ENCODE data around the gene MAP4K5.
A peak's percentile ranks its signal among the peaks of the same experiment; 100 is the strongest.

MAP4K5 gene

DNA sequence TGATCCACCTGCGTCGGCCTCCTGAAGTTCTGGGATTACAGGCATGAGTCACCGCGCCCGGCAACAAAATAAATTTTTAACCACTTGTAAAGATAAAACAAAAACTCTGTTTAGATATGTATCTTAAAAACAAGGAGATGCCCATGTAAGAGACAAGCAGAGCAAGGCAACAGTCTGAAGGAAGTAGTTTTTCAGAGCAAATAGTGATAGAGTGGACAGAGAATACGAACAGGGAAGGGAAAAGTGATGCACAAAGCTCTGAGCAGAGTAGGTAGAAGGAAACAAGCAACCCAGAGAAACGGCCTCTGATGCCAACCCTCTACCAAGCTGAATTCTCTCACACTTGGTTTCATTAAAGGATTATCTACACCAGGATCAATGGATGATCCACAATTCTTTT lies 110.9 kb downstream of the MAP4K5 start:
- Mint-ChIP-seq H3K9me3 (peaks cover 3% of the 10 kb centered on the region), H3K27ac (peak overlapping the region; percentile 50), H3K4me3 (no peak overlapping the region), H3K27me3 (ENCODE audit: low read depth, poor library complexity) (peaks cover 6% of the 10 kb centered on the region), H3K4me1 (peaks cover 8% of the 10 kb centered on the region), H3K36me3 (ENCODE audit: low read depth) (peaks cover 70% of the 10 kb centered on the region)
- DNase-seq = no peak
- TF ChIP-seq, protein P1, sequence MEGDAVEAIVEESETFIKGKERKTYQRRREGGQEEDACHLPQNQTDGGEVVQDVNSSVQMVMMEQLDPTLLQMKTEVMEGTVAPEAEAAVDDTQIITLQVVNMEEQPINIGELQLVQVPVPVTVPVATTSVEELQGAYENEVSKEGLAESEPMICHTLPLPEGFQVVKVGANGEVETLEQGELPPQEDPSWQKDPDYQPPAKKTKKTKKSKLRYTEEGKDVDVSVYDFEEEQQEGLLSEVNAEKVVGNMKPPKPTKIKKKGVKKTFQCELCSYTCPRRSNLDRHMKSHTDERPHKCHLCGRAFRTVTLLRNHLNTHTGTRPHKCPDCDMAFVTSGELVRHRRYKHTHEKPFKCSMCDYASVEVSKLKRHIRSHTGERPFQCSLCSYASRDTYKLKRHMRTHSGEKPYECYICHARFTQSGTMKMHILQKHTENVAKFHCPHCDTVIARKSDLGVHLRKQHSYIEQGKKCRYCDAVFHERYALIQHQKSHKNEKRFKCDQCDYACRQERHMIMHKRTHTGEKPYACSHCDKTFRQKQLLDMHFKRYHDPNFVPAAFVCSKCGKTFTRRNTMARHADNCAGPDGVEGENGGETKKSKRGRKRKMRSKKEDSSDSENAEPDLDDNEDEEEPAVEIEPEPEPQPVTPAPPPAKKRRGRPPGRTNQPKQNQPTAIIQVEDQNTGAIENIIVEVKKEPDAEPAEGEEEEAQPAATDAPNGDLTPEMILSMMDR (IDR thresholded peaks at IDR 0.05) = no peak

DNA sequence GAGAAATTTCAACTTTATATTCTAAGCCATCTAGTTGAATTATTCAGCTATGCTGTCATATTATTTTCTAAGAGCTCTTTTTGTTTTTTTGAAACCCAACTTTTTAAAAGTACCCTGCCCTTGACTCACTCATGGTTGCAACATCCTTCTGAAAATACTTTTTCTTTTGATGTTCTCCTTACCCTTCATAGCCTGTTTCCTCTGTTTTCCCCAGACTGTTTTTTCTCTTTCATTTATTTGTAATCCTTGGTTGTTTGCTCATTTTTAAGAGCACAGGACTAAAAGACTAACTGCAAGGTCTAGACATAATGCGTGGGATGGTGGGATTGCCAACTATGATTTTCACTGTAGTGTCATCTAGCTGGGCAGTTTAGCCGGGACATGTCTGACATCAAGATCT lies 114.5 kb downstream of the MAP4K5 start:
- TF ChIP-seq, protein P1 (IDR thresholded peaks at IDR 0.05) = no peak
- peaks cover 13% of the 10 kb centered on the region for H3K27me3 Mint-ChIP-seq (ENCODE audit: low read depth, poor library complexity)
- no peak overlapping the region for H3K4me3 Mint-ChIP-seq
- H3K27ac Mint-ChIP-seq = no peak overlapping the region
- H3K36me3 Mint-ChIP-seq (ENCODE audit: low read depth) = peaks cover 95% of the 10 kb centered on the region
- peaks cover 29% of the 10 kb centered on the region for H3K9me3 Mint-ChIP-seq
- DNase-seq = no peak
- no peaks in the 10 kb centered on the region for H3K4me1 Mint-ChIP-seq

DNA sequence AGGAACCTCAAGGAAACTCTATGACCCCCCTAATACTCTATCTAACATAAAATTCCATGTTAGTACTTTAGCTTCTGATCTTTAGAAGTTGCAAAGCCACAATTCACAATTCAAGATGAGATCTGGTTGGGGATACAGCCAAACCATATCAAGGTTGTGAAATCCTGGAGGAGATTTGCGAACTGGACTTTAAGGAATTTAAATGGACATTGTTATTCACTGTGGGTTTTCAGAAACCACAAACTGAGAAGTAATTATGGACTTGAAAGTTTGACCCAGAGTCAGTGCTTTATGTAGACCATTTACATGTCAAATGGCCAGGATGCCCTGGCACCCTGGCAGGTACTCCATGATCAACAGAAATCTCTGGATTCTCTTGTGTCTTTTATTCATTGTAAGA lies 121.4 kb downstream of the MAP4K5 start:
- no peak for DNase-seq
- H3K4me1 Mint-ChIP-seq = no peaks in the 10 kb centered on the region
- TF ChIP-seq, protein P1 (IDR thresholded peaks at IDR 0.05) = no peak
- peaks cover 11% of the 10 kb centered on the region for H3K27me3 Mint-ChIP-seq (ENCODE audit: low read depth, poor library complexity)
- peaks cover 70% of the 10 kb centered on the region for H3K9me3 Mint-ChIP-seq
- no peak overlapping the region for H3K4me3 Mint-ChIP-seq
- H3K27ac Mint-ChIP-seq = no peak overlapping the region
- peaks cover 88% of the 10 kb centered on the region for H3K36me3 Mint-ChIP-seq (ENCODE audit: low read depth)

DNA sequence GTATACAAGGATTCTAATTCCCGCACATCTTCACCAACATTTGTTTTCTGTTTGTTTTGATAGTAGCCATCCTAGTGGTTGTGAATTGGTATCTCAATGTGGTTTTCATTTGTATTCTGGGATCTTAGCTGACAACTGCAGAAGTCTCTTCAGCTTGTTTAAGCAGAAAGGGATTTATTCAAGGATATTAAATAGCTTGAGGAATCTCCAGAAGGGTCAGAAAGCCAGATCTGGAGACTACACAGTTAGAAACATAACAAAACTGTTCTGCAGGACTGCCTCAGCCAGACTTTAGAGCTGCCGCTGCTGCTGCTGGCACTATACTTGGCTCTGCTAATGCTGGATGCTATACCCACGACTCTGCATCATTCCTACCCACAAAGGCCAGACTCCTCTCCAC lies 122.3 kb downstream of the MAP4K5 start:
- no peak for DNase-seq
- H3K4me1 Mint-ChIP-seq = no peaks in the 10 kb centered on the region
- TF ChIP-seq, protein P1 (IDR thresholded peaks at IDR 0.05) = no peak
- peaks cover 8% of the 10 kb centered on the region for H3K27me3 Mint-ChIP-seq (ENCODE audit: low read depth, poor library complexity)
- no peak overlapping the region for H3K27ac Mint-ChIP-seq
- H3K4me3 Mint-ChIP-seq = no peak overlapping the region
- peaks cover 88% of the 10 kb centered on the region for H3K36me3 Mint-ChIP-seq (ENCODE audit: low read depth)
- peaks cover 74% of the 10 kb centered on the region for H3K9me3 Mint-ChIP-seq

DNA sequence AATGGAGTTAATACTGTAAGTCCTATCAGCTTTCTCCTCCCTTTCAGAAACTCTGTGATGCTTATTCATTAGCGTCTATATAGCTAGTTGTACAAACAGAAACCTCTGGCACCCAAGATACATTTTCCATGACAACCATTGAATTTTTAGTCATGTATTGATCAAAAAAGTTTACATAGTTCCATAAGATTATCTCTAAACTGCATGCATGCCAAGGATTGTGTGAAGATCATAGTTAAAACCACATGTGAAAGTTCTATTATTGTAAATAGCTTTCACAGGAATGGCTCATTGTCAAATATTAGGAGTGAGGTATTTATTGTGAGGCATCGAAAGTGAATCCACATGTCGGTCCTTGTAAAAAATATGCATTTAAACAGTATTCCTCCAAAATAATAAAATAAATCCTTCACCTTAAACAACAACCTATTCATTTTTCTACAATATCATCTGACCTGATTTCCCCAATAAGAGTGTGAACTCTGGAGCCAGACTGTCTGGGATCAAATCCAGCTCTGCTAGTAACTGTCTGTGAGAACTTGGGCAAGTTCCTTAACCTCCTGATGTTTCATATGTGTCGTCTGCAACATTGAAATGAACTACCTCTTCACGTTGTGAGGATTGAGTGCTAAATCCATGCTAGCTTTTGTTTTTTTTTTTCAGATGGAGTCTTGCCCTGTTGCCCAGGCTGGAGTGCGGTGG lies 125.1 kb downstream of the MAP4K5 start:
- Mint-ChIP-seq H3K9me3 (peaks cover 63% of the 10 kb centered on the region), H3K36me3 (ENCODE audit: low read depth) (peaks cover 60% of the 10 kb centered on the region), H3K4me3 (no peak overlapping the region), H3K27ac (no peak overlapping the region), H3K4me1 (peaks cover 13% of the 10 kb centered on the region), H3K27me3 (ENCODE audit: low read depth, poor library complexity) (peaks cover 4% of the 10 kb centered on the region)
- TF ChIP-seq, protein P1 (IDR thresholded peaks at IDR 0.05) = no peak
- no peak for DNase-seq

DNA sequence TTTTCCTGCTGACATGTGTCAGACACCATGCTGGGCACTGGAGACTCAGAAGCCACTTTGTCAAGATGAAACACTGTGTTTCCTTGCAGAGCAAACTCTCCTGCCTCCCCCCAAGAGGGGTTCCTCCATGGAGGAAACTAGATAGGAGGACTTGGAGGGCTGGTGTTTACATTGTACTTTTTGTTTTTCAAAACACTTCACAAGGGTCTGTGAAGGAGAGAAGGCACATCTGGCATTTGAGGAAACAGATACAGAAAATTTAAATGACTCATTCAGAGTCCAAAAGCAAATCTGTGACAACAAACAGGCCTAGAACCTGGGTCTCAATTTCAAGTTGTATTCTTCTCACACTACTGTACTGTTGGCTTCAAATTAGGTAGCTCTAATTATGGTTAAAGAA lies 128.9 kb downstream of the MAP4K5 start:
- no peak overlapping the region for H3K4me3 Mint-ChIP-seq
- peak overlapping the region; percentile 82 for H3K27ac Mint-ChIP-seq

More for the DNA sequence above, 128.9 kb downstream of the MAP4K5 start:
- TF ChIP-seq, protein P1 (IDR thresholded peaks at IDR 0.05) = no peak
- Mint-ChIP-seq H3K36me3 (ENCODE audit: low read depth) (peaks cover 24% of the 10 kb centered on the region), H3K4me1 (peaks cover 16% of the 10 kb centered on the region), H3K9me3 (peaks cover 39% of the 10 kb centered on the region), H3K27me3 (ENCODE audit: low read depth, poor library complexity) (peaks cover 4% of the 10 kb centered on the region)
- DNase-seq = no peak

Data from nephron progenitor cell (in vitro differentiated cells).